GM12878 (cell line): ENCODE measurements around the gene MAPKBP1. TPM values are rescaled to one million over a fixed set of nuclear protein-coding genes. Genes with fewer than 3 reads are reported as not detected.

Experiments
- ATAC-seq: fragments of 200-7000 bp; cut with Tn5 transposase; 3 replicates; pipeline ENCODE4 v1.9.1; 2020; ENCODE audit warnings: mild to moderate bottlenecking, moderate library complexity
- BruUV-seq: library from RNA; stranded (reverse); fragments of 400-500 nt; replicated peaks from 2 replicates; lab custom pipeline; 2021; lab: Mats Ljungman, UMichigan
- CTCF ChIA-PET: fragments of 300-600 bp; sonication (Branson Sonifier 250); formaldehyde crosslinking; extraction: SDS; loops from one replicate; lab custom pipeline; 2021; ENCODE audit warnings: inconsistent platforms; lab: Yijun Ruan, JAX
- POLR2A ChIA-PET: fragments of 350-600 bp; formaldehyde crosslinking; extraction: SDS; loops from one replicate; lab custom pipeline; 2021; ENCODE audit warnings: inconsistent platforms; lab: Charles Lee
- RAD21 ChIA-PET: fragments of 300-600 bp; sonication (Branson Sonifier 250); formaldehyde crosslinking; loops from one replicate; lab custom pipeline; 2023; ENCODE audit warnings: antibody characterized with exemption; ENCODE audit not compliant: unreplicated experiment; lab: Charles Lee
- SMC1A ChIA-PET: fragments of 300-600 bp; sonication (Branson Sonifier 250); formaldehyde crosslinking; loops from one replicate; lab custom pipeline; 2023; ENCODE audit not compliant: unreplicated experiment, uncharacterized antibody; lab: Charles Lee
- DNase-seq: peaks from one replicate; pipeline ENCODE4 v3.0.0-alpha.2; 2011; ENCODE audit warnings: low read depth, low spot score
- FAIRE-seq: peaks from 3 replicates; lab custom pipeline; 2011; peaks lifted over from hg19 to GRCh38; lab: Jason Lieb, UNC
- H2AFZ ChIP-seq: 2 replicates; pipeline ENCODE4 v1.6.0; 2011; ENCODE audit warnings: low read depth, low read length, control low read depth; ENCODE audit not compliant: control insufficient read depth
- H3K27ac ChIP-seq: 2 replicates; pipeline ENCODE4 v1.5.1; 2011; ENCODE audit warnings: control low read depth; ENCODE audit not compliant: control insufficient read depth, insufficient read depth
- H3K27me3 ChIP-seq, 2 experiments: replicated peaks in 1 of 2; 2 replicates each; pipeline versions ENCODE4 v1.6.0 to v1.6.1; 2011; ENCODE audit warnings: low read length in 1 of 2; ENCODE audit not compliant: control insufficient read depth in 2 of 2, insufficient read depth in 2 of 2
- H3K36me3 ChIP-seq, 2 experiments: 2 replicates each; pipeline ENCODE4 v1.5.1; 2011; ENCODE audit warnings: low read length in 1 of 2; ENCODE audit not compliant: control insufficient read depth in 2 of 2, insufficient read depth in 2 of 2
- H3K4me1 ChIP-seq: 2 replicates; pipeline ENCODE4 v1.6.1; 2011; ENCODE audit warnings: mild to moderate bottlenecking, low read length, moderate library complexity, mixed read lengths; ENCODE audit not compliant: control insufficient read depth, insufficient read depth
- H3K4me2 ChIP-seq: 2 replicates; pipeline ENCODE4 v1.6.0; 2011; ENCODE audit warnings: control low read depth; ENCODE audit not compliant: control insufficient read depth, insufficient read depth
- H3K4me3 ChIP-seq: fragments of 200-600 bp; sonication (generic); 2 replicates; pipeline ENCODE4 v1.5.1; 2016
- H3K79me2 ChIP-seq: 2 replicates; pipeline ENCODE4 v1.6.0; 2011; ENCODE audit warnings: low read length; ENCODE audit not compliant: control insufficient read depth, insufficient read depth
- H3K9ac ChIP-seq: 2 replicates; pipeline ENCODE4 v1.8.0; 2011; ENCODE audit warnings: low read length, control low read depth, mixed read lengths; ENCODE audit not compliant: control insufficient read depth, insufficient read depth
- H3K9me3 ChIP-seq: replicated peaks from 3 replicates; pipeline ENCODE4 v1.5.1; 2011; ENCODE audit warnings: mild to moderate bottlenecking, low read length; ENCODE audit not compliant: control insufficient read depth, insufficient read depth
- H4K20me1 ChIP-seq: 2 replicates; pipeline ENCODE4 v1.6.0; 2011; ENCODE audit not compliant: control insufficient read depth, insufficient read depth
- CTCF ChIP-seq, 3 experiments: IDR thresholded peaks in 2 of 3; conservative IDR thresholded peaks in 1 of 3; 2 replicates each; pipeline ENCODE4 v1.5.1; 2011; ENCODE audit warnings: low read depth in 3 of 3, low read length in 3 of 3, mild to moderate bottlenecking in 3 of 3, control low read depth in 2 of 3, moderate library complexity in 2 of 3, inconsistent platforms in 1 of 3, mixed read lengths in 1 of 3; ENCODE audit not compliant: control insufficient read depth in 2 of 3, insufficient read depth in 1 of 3; ENCODE audit errors: extremely low read depth in 1 of 3
- E2F8 ChIP-seq: fragments of 450-650 bp; IDR thresholded peaks from 2 replicates; pipeline ENCODE4 v1.6.1; 2018; ENCODE audit warnings: mild to moderate bottlenecking, low read depth, moderate library complexity; ENCODE audit not compliant: partially characterized antibody
- JUNB ChIP-seq: IDR thresholded peaks from 2 replicates; pipeline ENCODE4 v1.6.1; 2016; ENCODE audit warnings: antibody characterized with exemption, mild to moderate bottlenecking
- NFYA ChIP-seq: IDR thresholded peaks from 2 replicates; pipeline ENCODE4 v1.6.1; 2011; ENCODE audit warnings: low read depth, mild to moderate bottlenecking, low read length, improper control_type of control experiment, borderline replicate concordance
- NFYB ChIP-seq: IDR thresholded peaks from 2 replicates; pipeline ENCODE4 v1.6.1; 2011; ENCODE audit warnings: low read depth, mild to moderate bottlenecking, low read length, improper control_type of control experiment, moderate library complexity; ENCODE audit not compliant: insufficient read depth
- RELA ChIP-seq: fragments of 450-650 bp; IDR thresholded peaks from 2 replicates; pipeline ENCODE4 v1.8.0; 2014; ENCODE audit warnings: borderline replicate concordance; ENCODE audit not compliant: partially characterized antibody
- RFX5 ChIP-seq: IDR thresholded peaks from 2 replicates; pipeline ENCODE4 v1.6.1; 2011; ENCODE audit warnings: low read depth, low read length, improper control_type of control experiment
- SKIL ChIP-seq: fragments of 450-650 bp; IDR thresholded peaks from 2 replicates; pipeline ENCODE4 v1.6.1; 2017; ENCODE audit warnings: mild to moderate bottlenecking, low read depth, inconsistent platforms; ENCODE audit not compliant: poor library complexity, severe bottlenecking
- TARDBP ChIP-seq: IDR thresholded peaks from 2 replicates; pipeline ENCODE4 v1.6.1; 2016; ENCODE audit warnings: borderline replicate concordance
- ZBED1 ChIP-seq: IDR thresholded peaks from 2 replicates; pipeline ENCODE4 v1.6.1; 2016; ENCODE audit warnings: borderline replicate concordance
- ZNF24 ChIP-seq: fragments of 450-650 bp; IDR thresholded peaks from 2 replicates; pipeline ENCODE4 v1.6.1; 2017; ENCODE audit warnings: antibody characterized with exemption, mild to moderate bottlenecking
- WGBS: methylation state at CpG from one replicate; pipeline ENCODE4 v1.1.6; 2016; ENCODE audit warnings: low lambda C conversion rate; ENCODE audit not compliant: insufficient replicate concordance, insufficient coverage; ENCODE audit errors: missing lambda C conversion rate; 5-methylcytosine and 5-hydroxymethylcytosine counted together
- in situ Hi-C: fragments of 300-500 bp; cut with MboI; formaldehyde crosslinking; loops from 9 replicates; pipeline ENCODE4 v1.14.3; 2018; ENCODE audit warnings: mixed read lengths
- intact Hi-C: fragments of 100-400 bp; cut with micrococcal nuclease; formaldehyde crosslinking; loops from one replicate; pipeline ENCODE4 v1.14.2; 2022; ENCODE audit not compliant: unreplicated experiment
- polyA plus RNA-seq, 11 experiments: library from polyadenylated mRNA; depleted of rRNA in 4 of 11; unstranded in 6 of 11; stranded (reverse) in 5 of 11; fragments of >200 nt; fragmentation: Nextera tagmentation in 4 of 11; fragmentation: Illumina TruSeq in 1 of 11; extraction: Ambion mirVana in 4 of 11; extraction: Trizol in 1 of 11; gene quantifications; 1 replicate in 1 of 11; 2 replicates in 10 of 11; pipeline versions ENCODE4 v1.2.1 to v1.2.3, GENCODE V29; 2011 to 2016; ENCODE audit warnings: inconsistent platforms in 2 of 11, missing spikeins in 2 of 11, low read depth in 1 of 11
- total RNA-seq, 4 experiments: library from RNA; depleted of rRNA in 3 of 4; stranded (reverse); fragments of >200 nt in 3 of 4; fragmentation: Illumina TruSeq in 1 of 4; extraction: Trizol in 1 of 4; gene quantifications; 2 replicates each; pipeline versions ENCODE4 v1.2.1 to v1.2.3, GENCODE V29; 2013 to 2021
- TF ChIP-seq, protein P1 (sequence below): fragments of 450-650 bp; IDR thresholded peaks from 2 replicates; pipeline ENCODE4 v1.6.1; 2017; ENCODE audit warnings: mild to moderate bottlenecking, moderate library complexity

Gene MAPKBP1
- total and polyA plus RNA-seq, 10 of the 15 experiments (the other 5 are each of a cell fraction or from before 2014, with no cell fraction given): 0.44 to 19.0 (median 7.3) TPM

DNA sequence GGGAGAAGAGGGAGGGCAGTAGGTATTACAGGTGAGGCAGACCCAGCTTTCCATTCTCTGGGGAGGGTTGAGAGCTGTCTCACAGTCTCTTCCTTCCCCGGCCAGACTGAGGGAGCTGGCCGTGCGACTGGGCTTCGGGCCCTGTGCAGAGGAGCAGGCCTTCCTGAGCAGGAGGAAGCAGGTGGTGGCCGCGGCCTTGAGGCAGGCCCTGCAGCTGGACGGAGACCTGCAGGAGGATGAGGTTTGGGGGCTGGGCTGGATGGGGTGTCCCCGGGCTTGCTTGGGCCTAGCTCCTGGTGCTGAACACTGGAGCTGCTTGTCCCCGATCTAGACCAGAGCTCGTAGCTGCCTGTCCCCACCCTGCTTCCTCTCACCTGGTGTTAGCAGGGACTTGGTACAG lies 69.3 kb downstream of the MAPKBP1 start:
- RAD21 ChIA-PET: interaction anchor here (0.9 kb wide), 1 partner anchor 70 kb away, joined by 4 read pairs; no protein-coding TSS in a partner anchor
- CTCF ChIA-PET: interaction anchor here (0.7 kb wide), 1 partner anchor 61 kb away, joined by 3 read pairs; no protein-coding TSS in a partner anchor
- in situ Hi-C loops: no loop called here
- Histone ChIP-seq H3K36me3 (no peaks in the 10 kb centered on the region; a peak in 1 of 4 replicates), H3K4me3 (no peak overlapping the region), H3K9ac (no peak overlapping the region), H2AFZ (no peak overlapping the region), H3K9me3 (no peaks in the 10 kb centered on the region), H3K79me2 (no peaks in the 10 kb centered on the region), H4K20me1 (no peaks in the 10 kb centered on the region), H3K4me2 (no peak overlapping the region), H3K4me1 (no peaks in the 10 kb centered on the region), H3K27me3 (no peaks in the 10 kb centered on the region), H3K27ac (no peak overlapping the region)
- ATAC-seq (no peak), FAIRE-seq (no peak), DNase-seq (no peak)
- SMC1A ChIA-PET: interaction anchor here (1.0 kb wide), 1 partner anchor 15 kb away, joined by 3 read pairs; the partner anchor contains the start of gene JMJD7
- intact Hi-C loops: no loop called here
- WGBS: 60% methylated on average over 10 of the region's 10 CpGs
- POLR2A ChIA-PET: no interaction called here
- no TSS peak for BruUV-seq
- TF ChIP-seq NFYA (no peak), CTCF (IDR thresholded peaks at IDR 0.05 in 2 of 3, conservative IDR thresholded peaks at IDR 0.05 in 1 of 3; ENCODE audit: control insufficient read depth in 2 of 3, extremely low read depth in 1 of 3, insufficient read depth in 1 of 3, low read depth in 3 of 3, low read length in 3 of 3) (no peak), TARDBP (no peak), NFYB (no peak), E2F8 (no peak), RELA (no peak), ZBED1 (no peak), JUNB (no peak), ZNF24 (no peak), RFX5 (no peak), SKIL (no peak)
- TF ChIP-seq, protein P1, sequence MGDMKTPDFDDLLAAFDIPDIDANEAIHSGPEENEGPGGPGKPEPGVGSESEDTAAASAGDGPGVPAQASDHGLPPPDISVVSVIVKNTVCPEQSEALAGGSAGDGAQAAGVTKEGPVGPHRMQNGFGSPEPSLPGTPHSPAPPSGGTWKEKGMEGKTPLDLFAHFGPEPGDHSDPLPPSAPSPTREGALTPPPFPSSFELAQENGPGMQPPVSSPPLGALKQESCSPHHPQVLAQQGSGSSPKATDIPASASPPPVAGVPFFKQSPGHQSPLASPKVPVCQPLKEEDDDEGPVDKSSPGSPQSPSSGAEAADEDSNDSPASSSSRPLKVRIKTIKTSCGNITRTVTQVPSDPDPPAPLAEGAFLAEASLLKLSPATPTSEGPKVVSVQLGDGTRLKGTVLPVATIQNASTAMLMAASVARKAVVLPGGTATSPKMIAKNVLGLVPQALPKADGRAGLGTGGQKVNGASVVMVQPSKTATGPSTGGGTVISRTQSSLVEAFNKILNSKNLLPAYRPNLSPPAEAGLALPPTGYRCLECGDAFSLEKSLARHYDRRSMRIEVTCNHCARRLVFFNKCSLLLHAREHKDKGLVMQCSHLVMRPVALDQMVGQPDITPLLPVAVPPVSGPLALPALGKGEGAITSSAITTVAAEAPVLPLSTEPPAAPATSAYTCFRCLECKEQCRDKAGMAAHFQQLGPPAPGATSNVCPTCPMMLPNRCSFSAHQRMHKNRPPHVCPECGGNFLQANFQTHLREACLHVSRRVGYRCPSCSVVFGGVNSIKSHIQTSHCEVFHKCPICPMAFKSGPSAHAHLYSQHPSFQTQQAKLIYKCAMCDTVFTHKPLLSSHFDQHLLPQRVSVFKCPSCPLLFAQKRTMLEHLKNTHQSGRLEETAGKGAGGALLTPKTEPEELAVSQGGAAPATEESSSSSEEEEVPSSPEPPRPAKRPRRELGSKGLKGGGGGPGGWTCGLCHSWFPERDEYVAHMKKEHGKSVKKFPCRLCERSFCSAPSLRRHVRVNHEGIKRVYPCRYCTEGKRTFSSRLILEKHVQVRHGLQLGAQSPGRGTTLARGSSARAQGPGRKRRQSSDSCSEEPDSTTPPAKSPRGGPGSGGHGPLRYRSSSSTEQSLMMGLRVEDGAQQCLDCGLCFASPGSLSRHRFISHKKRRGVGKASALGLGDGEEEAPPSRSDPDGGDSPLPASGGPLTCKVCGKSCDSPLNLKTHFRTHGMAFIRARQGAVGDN: no peak
